ENCODE results near the gene RFTN1.

The RFTN1 gene

DNA sequence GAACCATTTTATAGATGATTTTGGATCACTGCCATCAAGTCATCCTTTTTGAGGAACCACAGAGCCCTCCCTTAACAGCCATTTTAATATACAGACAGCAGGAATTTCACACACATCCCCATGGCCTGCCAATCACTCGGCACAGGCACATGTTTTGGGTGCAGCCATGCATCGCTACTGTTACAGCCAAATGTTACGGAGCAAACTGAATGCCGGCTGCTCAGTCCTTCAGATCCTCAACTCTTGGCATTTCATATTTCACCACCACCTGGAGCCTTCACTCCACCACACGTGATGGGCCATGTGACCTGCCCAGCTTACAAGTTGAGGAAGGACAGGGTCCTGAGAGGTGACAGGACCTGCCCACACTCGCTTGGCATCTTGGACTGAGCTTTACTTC, 157.7 kb downstream of the RFTN1 start:
- Histone ChIP-seq H3K9me3 (ENCODE audit: control extremely low read depth in 1 of 5, control insufficient read depth in 4 of 5, insufficient read depth in 2 of 5, low read depth in 1 of 5, low read length in 4 of 5) (no peaks in the 10 kb centered on the region), H3K36me3 (ENCODE audit: control insufficient read depth in 4 of 4, insufficient read depth in 4 of 4, low read length in 3 of 4) (peaks cover 9 to 52% (median 31%) of the 10 kb centered on the region in 4 experiments), H3K4me3 (ENCODE audit: control insufficient read depth in 1 of 7, extremely low read depth in 1 of 7, insufficient read depth in 4 of 7, low read depth in 2 of 7, low read length in 6 of 7) (no peak overlapping the region), H3K27me3 (replicated peaks in 2 of 5; ENCODE audit: control insufficient read depth in 4 of 5, insufficient read depth in 5 of 5, low read length in 4 of 5) (no peaks in the 10 kb centered on the region), H3K27ac (ENCODE audit: insufficient read depth in 1 of 2, low read depth in 1 of 2, low read length in 2 of 2, poor library complexity in 1 of 2, severe bottlenecking in 2 of 2) (no peak overlapping the region), H3K4me1 (ENCODE audit: control extremely low read depth in 1 of 4, control insufficient read depth in 4 of 4, insufficient read depth in 4 of 4, low read length in 3 of 4) (peaks cover 0 to 5% (median 2%) of the 10 kb centered on the region in 4 experiments)
- ChIA-PET POLR2A (no interaction called here), CTCF (no interaction called here)
- 95% methylated on average over 6 of the region's 6 CpGs for WGBS (ENCODE audit: insufficient coverage)
- no peak for DNase-seq

DNA sequence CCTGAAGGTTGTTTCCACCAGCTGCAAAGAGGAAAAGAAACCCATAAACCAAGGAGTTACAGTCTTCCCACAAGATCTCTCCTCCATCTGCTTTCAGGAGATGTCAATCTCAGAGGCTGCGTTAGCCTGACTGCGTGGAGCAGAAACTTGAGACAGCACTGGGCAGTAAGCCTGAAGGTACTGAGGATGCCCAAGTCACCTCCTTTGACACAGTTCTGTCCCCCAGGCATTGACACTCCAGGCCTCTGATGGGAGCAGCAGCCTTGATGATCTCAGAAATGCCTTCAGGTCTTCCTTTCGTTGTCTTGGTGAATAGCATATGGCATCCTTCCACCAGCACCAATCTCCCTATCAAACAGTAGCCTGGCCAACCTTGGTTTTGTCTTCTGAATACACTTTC, 159.2 kb downstream of the RFTN1 start:
- CTCF ChIA-PET = interaction anchor here (0.6 to 1.2 kb wide), 3 partner anchors 16 to 64 kb away, joined by 3 read pairs; no protein-coding TSS in a partner anchor
- POLR2A ChIA-PET = no interaction called here
- no peak overlapping the region for H3K27ac ChIP-seq (ENCODE audit: insufficient read depth in 1 of 2, low read depth in 1 of 2, low read length in 2 of 2, poor library complexity in 1 of 2, severe bottlenecking in 2 of 2)
- H3K27me3 ChIP-seq (replicated peaks in 2 of 5; ENCODE audit: control insufficient read depth in 4 of 5, insufficient read depth in 5 of 5, low read length in 4 of 5) = no peaks in the 10 kb centered on the region
- no peak for DNase-seq
- 95% methylated on average over 3 of the region's 3 CpGs for WGBS (ENCODE audit: insufficient coverage)
- H3K36me3 ChIP-seq (ENCODE audit: control insufficient read depth in 4 of 4, insufficient read depth in 4 of 4, low read length in 3 of 4) = peaks cover 13 to 67% (median 41%) of the 10 kb centered on the region in 4 experiments
- H3K4me1 ChIP-seq (ENCODE audit: control extremely low read depth in 1 of 4, control insufficient read depth in 4 of 4, insufficient read depth in 4 of 4, low read length in 3 of 4) = peaks cover 0 to under 1% (median 0%) of the 10 kb centered on the region in 4 experiments
- no peak overlapping the region for H3K4me3 ChIP-seq (ENCODE audit: control insufficient read depth in 1 of 7, extremely low read depth in 1 of 7, insufficient read depth in 4 of 7, low read depth in 2 of 7, low read length in 6 of 7)
- no peaks in the 10 kb centered on the region for H3K9me3 ChIP-seq (ENCODE audit: control extremely low read depth in 1 of 5, control insufficient read depth in 4 of 5, insufficient read depth in 2 of 5, low read depth in 1 of 5, low read length in 4 of 5)

DNA sequence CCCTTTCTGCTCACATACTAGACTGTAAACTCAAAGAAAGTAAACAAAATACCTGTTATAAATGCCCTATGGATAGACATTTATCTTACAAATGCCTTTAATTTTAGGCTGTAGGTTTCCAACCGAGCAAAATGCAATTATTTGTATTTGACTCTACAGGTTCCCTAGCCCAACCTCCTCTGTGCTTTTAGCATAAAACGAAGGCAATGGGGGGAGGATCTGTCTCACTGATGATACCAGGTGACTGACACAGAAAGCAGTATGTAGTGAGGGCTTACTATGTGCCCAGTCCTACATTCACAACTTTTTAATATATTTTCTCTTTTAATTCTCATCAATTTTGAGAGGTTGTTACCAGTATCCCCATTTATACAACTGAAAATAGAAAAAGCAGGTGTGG, 161.1 kb downstream of the RFTN1 start:
- no peaks in the 10 kb centered on the region for H3K9me3 ChIP-seq (ENCODE audit: control extremely low read depth in 1 of 5, control insufficient read depth in 4 of 5, insufficient read depth in 2 of 5, low read depth in 1 of 5, low read length in 4 of 5)
- H3K27me3 ChIP-seq (replicated peaks in 2 of 5; ENCODE audit: control insufficient read depth in 4 of 5, insufficient read depth in 5 of 5, low read length in 4 of 5) = no peaks in the 10 kb centered on the region
- no peaks in the 10 kb centered on the region for H3K4me1 ChIP-seq (ENCODE audit: control extremely low read depth in 1 of 4, control insufficient read depth in 4 of 4, insufficient read depth in 4 of 4, low read length in 3 of 4)
- DNase-seq = no peak
- CTCF ChIA-PET = interaction anchor here (0.5 to 0.9 kb wide), 2 partner anchors 28 to 32 kb away, joined by 3 read pairs; no protein-coding TSS in a partner anchor
- peaks cover 18 to 72% (median 44%) of the 10 kb centered on the region in 4 experiments for H3K36me3 ChIP-seq (ENCODE audit: control insufficient read depth in 4 of 4, insufficient read depth in 4 of 4, low read length in 3 of 4)
- H3K27ac ChIP-seq (ENCODE audit: insufficient read depth in 1 of 2, low read depth in 1 of 2, low read length in 2 of 2, poor library complexity in 1 of 2, severe bottlenecking in 2 of 2) = no peak overlapping the region
- no peak overlapping the region for H3K4me3 ChIP-seq (ENCODE audit: control insufficient read depth in 1 of 7, extremely low read depth in 1 of 7, insufficient read depth in 4 of 7, low read depth in 2 of 7, low read length in 6 of 7)
- 100% methylated on average over 2 of the region's 2 CpGs for WGBS (ENCODE audit: insufficient coverage)
- POLR2A ChIA-PET = no interaction called here

DNA sequence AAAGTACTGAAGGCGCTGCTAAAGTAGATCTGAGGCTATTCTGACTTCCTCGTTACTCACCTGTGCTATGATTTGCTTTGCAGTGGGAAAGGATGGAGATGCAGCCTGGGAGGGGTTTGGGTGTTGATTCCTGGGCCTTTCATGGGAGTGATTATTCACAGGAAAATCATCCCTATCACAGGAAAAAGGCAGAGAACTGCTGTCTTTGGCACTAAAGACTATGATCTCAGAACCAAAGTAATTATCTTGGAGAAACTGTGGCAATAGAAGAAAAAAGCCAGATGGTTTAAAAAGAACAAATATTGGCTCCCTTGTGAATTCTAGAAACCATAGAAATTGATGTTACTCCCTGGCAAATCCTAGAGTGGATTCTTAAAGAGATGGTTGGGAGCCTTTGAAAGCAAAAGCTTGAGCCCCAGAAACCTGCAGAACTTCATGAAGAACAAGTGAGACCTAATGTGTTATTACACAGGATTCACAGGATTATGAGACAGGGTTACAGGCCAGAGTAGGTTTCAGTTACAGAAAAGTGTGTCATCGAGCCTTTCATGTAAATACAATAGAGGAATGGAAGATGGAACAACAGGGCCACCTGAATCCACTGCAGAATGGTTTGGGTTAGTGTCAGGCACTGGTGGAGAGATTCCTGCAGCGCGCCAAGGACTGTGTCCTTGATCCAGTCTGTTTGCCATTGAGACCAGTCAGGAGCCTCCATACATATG, 162.7 kb downstream of the RFTN1 start:
- H3K4me3 ChIP-seq (ENCODE audit: control insufficient read depth in 1 of 7, extremely low read depth in 1 of 7, insufficient read depth in 4 of 7, low read depth in 2 of 7, low read length in 6 of 7) = no peak overlapping the region
- DNase-seq = no peak
- no peaks in the 10 kb centered on the region for H3K4me1 ChIP-seq (ENCODE audit: control extremely low read depth in 1 of 4, control insufficient read depth in 4 of 4, insufficient read depth in 4 of 4, low read length in 3 of 4)
- 98% methylated on average over 4 of the region's 5 CpGs for WGBS (ENCODE audit: insufficient coverage)
- POLR2A ChIA-PET = no interaction called here
- CTCF ChIA-PET = interaction anchor here (1.4 kb wide), 1 partner anchor 25 kb away, joined by 3 read pairs; no protein-coding TSS in a partner anchor
- peaks cover 14 to 72% (median 46%) of the 10 kb centered on the region in 4 experiments for H3K36me3 ChIP-seq (ENCODE audit: control insufficient read depth in 4 of 4, insufficient read depth in 4 of 4, low read length in 3 of 4)
- H3K27ac ChIP-seq (ENCODE audit: insufficient read depth in 1 of 2, low read depth in 1 of 2, low read length in 2 of 2, poor library complexity in 1 of 2, severe bottlenecking in 2 of 2) = no peak overlapping the region
- no peaks in the 10 kb centered on the region for H3K9me3 ChIP-seq (ENCODE audit: control extremely low read depth in 1 of 5, control insufficient read depth in 4 of 5, insufficient read depth in 2 of 5, low read depth in 1 of 5, low read length in 4 of 5)
- no peaks in the 10 kb centered on the region for H3K27me3 ChIP-seq (replicated peaks in 2 of 5; ENCODE audit: control insufficient read depth in 4 of 5, insufficient read depth in 5 of 5, low read length in 4 of 5)

DNA sequence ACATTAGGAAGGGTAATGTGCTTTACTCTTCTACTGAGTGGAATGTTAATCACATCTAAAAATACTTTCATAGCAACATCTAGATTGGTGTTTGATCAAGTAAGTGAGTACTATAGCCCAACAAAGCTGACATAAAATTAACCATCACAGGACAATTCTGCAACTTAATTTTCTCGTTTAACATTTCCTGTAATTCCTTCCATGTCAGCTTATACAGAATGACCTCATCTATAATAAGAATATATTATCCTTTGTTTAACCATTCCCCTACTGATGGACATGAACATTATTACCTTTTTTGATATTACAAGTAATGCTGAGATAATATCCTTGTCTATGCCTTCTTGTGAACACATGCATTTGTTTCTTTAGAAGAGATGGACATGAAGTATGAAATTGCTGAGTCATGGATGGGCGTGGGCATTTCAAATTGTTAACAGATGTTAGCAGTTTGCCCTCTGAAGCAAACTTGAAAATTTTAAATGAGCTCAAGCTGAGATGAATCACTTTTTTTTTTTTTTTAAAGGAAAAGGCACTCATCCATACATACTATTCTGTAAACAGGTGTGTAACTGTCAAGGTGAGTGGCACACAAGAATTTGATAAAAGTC, 163.4 kb downstream of the RFTN1 start:
- H3K4me3 ChIP-seq (ENCODE audit: control insufficient read depth in 1 of 7, extremely low read depth in 1 of 7, insufficient read depth in 4 of 7, low read depth in 2 of 7, low read length in 6 of 7) = no peak overlapping the region
- ChIA-PET POLR2A (no interaction called here), CTCF (interaction anchor here (1.4 kb wide), 1 partner anchor 25 kb away, joined by 3 read pairs; no protein-coding TSS in a partner anchor)
- H3K27ac ChIP-seq (ENCODE audit: insufficient read depth in 1 of 2, low read depth in 1 of 2, low read length in 2 of 2, poor library complexity in 1 of 2, severe bottlenecking in 2 of 2) = no peak overlapping the region
- peaks cover 14 to 77% (median 47%) of the 10 kb centered on the region in 4 experiments for H3K36me3 ChIP-seq (ENCODE audit: control insufficient read depth in 4 of 4, insufficient read depth in 4 of 4, low read length in 3 of 4)
- WGBS (ENCODE audit: insufficient coverage) = 83% methylated on average over 1 of the region's 2 CpGs
- no peaks in the 10 kb centered on the region for H3K4me1 ChIP-seq (ENCODE audit: control extremely low read depth in 1 of 4, control insufficient read depth in 4 of 4, insufficient read depth in 4 of 4, low read length in 3 of 4)
- no peaks in the 10 kb centered on the region for H3K27me3 ChIP-seq (replicated peaks in 2 of 5; ENCODE audit: control insufficient read depth in 4 of 5, insufficient read depth in 5 of 5, low read length in 4 of 5)
- DNase-seq = peak in 1 of 3 donors; percentile 11
- H3K9me3 ChIP-seq (ENCODE audit: control extremely low read depth in 1 of 5, control insufficient read depth in 4 of 5, insufficient read depth in 2 of 5, low read depth in 1 of 5, low read length in 4 of 5) = no peaks in the 10 kb centered on the region

DNA sequence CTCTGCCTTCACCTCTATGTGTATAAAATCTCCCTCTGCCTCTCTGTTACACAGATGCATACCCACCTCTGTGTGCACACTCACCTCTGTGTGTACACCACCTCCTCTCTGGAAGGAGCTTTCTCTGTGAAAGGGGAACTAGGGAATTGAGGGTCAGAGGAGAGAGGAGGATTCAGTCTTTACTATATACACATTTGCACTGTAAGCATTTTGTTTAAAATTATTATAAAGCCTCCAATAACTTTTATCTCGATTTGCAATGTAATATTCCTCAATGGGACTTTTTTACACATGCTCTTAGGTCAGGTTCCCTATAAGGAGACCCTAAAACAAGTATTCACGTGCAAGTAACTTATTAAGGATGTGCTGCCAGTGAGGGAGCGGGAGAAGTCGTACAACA, 166.0 kb downstream of the RFTN1 start:
- CTCF ChIA-PET = interaction anchor here (0.9 to 1.6 kb wide), 3 partner anchors 9 to 28 kb away, joined by 3 to 4 read pairs (median 4); no protein-coding TSS in a partner anchor
- 100% methylated on average over 3 of the region's 4 CpGs for WGBS (ENCODE audit: insufficient coverage)

More for the DNA sequence above, 166.0 kb downstream of the RFTN1 start:
- Histone ChIP-seq H3K4me1 (ENCODE audit: control extremely low read depth in 1 of 4, control insufficient read depth in 4 of 4, insufficient read depth in 4 of 4, low read length in 3 of 4) (peaks cover 0 to 6% (median 1%) of the 10 kb centered on the region in 4 experiments), H3K36me3 (ENCODE audit: control insufficient read depth in 4 of 4, insufficient read depth in 4 of 4, low read length in 3 of 4) (peaks cover 14 to 76% (median 43%) of the 10 kb centered on the region in 4 experiments), H3K27ac (ENCODE audit: insufficient read depth in 1 of 2, low read depth in 1 of 2, low read length in 2 of 2, poor library complexity in 1 of 2, severe bottlenecking in 2 of 2) (no peak overlapping the region), H3K27me3 (replicated peaks in 2 of 5; ENCODE audit: control insufficient read depth in 4 of 5, insufficient read depth in 5 of 5, low read length in 4 of 5) (no peaks in the 10 kb centered on the region), H3K9me3 (ENCODE audit: control extremely low read depth in 1 of 5, control insufficient read depth in 4 of 5, insufficient read depth in 2 of 5, low read depth in 1 of 5, low read length in 4 of 5) (no peaks in the 10 kb centered on the region), H3K4me3 (ENCODE audit: control insufficient read depth in 1 of 7, extremely low read depth in 1 of 7, insufficient read depth in 4 of 7, low read depth in 2 of 7, low read length in 6 of 7) (no peak overlapping the region)
- POLR2A ChIA-PET = no interaction called here
- no peak for DNase-seq
